Parietal lobe (tissue), 2 donors: ENCODE results near the gene RBM47. TPM values are rescaled to one million over a fixed set of nuclear protein-coding genes. Genes with fewer than 3 reads are reported as not detected.

ENCODE experiments used
- small RNA-seq: library from RNA; depleted of rRNA; stranded (forward); fragments of <200 nt; gene quantifications from one replicate; pipeline ENCODE3, GENCODE V24; 2014; ENCODE audit warnings: low replicate concordance
- total RNA-seq: library from RNA; depleted of rRNA; stranded (reverse); fragments of >200 nt; gene quantifications from one replicate; pipeline ENCODE4 v1.2.3, GENCODE V29; 2014

The RBM47 gene
- total RNA-seq, result 0.94 TPM

GRCh38 chr4:40629401-40630334 lies at the start of gene RBM47:
TSS of gene RBM47 (minus strand) at chr4:40629864. CDS start at chr4:40438893, 190,971 bp downstream.

Small RNA genes within 50 kb of the gene (small RNA-seq; reads per million reads assigned to genes)
- gene AC098869.1 (not detected), gene MIR4802 (not detected), gene RNU7-74P (not detected)

Other genes starting within 250 kb of the RBM47 start
- gene NSUN7, start 120.1 kb upstream of the RBM47 start, total RNA-seq, result 7.8 TPM